HG02571 (cell line): ENCODE results near the gene RHOH.

ENCODE experiments used
- ATAC-seq: cut with Tn5 transposase; IDR thresholded peaks from one replicate; pipeline ENCODE4 v1.9.1; 2021; ENCODE audit warnings: mild to moderate bottlenecking, moderate library complexity; ENCODE audit not compliant: unreplicated experiment

Gene RHOH

DNA sequence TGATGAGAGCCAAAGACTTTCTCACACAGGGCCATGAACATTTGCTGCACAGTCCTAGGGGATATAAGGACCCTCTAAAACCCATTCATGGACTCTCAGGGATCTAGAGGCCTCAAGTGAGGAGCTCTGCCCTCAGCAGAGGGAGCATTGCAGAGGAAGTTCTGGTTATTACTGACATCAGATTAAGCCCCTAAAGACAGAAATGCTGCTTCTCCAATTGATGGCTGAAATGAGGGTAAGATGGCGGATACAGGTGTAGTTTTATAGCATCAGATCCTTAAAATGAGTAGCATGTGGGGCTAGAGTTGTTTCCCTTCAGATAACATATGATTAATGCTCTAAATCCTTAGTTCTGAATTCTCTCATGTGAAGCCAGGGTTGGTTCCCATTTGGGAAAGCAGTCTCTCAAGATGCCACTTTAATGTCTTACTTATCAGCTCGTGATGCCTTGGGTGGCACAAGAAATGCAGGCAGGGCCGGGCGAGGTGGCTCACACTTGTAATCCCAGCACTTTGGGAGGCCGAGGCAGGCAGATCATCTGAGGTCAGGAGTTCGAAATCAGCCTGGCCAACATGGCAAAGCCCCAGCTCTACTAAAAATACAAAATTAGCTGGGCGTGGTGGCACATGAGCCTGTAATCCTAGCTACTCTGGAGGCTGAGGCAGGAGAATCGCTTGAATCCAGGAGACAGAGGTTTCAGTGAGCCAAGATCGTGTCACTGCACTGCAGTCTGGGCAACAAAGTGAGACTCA, 7.9 kb downstream of the RHOH start:
- no peak for ATAC-seq

DNA sequence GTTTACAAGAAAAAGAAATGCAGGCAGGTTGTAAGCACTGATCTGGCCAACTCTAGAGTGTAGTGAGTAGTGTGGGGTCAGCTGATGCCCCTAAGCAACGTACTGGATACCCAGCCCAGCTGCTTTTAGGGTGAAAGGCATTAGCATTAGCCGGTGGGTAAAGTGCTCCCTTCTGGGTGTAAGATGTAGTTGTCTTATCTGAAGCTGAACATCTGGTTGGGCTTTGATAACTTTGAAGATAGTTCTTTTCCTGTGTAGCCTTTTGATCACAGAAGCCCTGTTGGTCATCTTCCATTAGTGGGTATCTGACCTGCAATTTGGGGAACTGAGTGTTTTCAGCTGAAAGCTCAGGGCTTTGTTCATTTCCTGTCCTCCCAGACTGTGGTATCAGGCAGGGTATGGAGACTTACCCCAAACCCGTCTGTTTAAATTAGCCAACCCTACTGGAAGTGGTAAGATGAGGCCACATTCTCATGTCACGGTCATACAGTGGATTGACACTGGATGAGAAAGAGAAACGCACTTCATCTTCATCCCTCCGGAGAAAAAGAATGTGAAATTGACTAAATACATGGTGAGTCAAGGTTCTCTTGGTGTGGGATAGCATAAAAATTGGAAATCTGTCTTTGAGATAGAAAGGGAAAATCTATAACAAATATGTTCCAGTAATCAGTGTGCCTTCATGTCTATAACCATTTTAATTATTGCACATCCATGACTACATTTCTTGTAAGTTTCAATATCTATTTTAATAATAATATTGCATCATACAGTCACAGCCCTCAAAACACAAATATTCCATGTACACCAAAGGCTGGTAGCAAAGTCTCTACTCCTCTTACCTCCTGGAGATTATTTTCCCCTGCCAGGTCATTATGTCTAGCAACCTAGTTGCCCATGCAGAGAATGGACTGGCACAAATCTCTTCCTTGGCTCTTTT, 8.7 kb downstream of the RHOH start:
- peak; percentile 41 for ATAC-seq

DNA sequence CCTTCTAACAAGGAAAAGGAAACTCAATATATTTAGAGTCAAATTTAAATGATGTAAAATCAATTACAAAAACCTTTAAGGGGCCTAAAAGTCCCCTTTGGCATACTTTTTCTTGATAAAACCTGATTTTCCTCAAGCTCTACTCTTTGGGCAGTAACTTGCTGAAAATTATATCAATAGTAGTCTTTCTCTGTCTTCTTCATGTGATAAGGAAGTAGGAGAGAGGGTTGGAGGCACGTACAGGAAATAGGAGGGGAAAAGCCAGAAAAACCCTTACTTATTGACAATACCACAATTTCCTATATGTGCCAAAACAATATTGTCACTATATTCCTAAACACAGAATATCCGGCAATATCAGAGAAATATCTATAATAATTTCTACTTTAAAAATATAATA, 9.6 kb downstream of the RHOH start:
- no peak for ATAC-seq

DNA sequence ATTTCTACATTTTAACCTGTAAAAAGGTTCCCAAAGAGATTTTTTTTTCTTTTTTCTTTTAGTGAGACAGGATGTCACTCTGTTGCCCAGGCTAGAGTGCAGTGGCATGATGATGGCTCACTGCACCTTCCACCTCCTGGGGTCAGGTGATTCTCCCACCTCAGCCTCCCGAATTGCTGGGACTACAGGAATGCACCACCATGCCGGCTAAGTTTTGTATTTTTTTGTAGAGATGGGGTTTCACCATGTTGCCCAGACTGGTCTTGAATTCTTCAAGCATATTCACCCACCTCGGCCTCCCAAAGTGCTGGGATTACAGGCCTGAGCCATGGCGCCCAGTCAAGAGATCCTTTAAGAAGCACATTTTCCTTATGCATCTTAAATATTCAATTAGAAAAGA, 12.6 kb downstream of the RHOH start:
- ATAC-seq: no peak

DNA sequence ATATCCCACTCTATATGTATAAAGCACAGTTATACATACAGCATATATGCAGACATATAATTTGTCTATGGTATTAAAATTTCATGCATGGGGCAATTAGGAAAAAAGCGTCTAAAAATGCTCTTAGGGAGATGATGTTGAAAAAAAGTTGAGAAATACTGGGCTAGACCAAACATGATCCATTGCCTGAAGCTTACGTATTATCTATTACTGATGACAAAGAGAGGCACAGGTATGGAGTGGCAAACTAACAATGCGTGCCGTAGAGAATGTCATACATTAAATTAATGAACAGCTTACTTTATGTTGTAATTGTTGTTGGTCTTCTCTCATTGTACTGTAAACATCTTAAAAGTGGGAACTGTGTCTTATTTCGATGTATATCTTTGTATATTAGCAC, 13.9 kb downstream of the RHOH start:
- no peak for ATAC-seq

DNA sequence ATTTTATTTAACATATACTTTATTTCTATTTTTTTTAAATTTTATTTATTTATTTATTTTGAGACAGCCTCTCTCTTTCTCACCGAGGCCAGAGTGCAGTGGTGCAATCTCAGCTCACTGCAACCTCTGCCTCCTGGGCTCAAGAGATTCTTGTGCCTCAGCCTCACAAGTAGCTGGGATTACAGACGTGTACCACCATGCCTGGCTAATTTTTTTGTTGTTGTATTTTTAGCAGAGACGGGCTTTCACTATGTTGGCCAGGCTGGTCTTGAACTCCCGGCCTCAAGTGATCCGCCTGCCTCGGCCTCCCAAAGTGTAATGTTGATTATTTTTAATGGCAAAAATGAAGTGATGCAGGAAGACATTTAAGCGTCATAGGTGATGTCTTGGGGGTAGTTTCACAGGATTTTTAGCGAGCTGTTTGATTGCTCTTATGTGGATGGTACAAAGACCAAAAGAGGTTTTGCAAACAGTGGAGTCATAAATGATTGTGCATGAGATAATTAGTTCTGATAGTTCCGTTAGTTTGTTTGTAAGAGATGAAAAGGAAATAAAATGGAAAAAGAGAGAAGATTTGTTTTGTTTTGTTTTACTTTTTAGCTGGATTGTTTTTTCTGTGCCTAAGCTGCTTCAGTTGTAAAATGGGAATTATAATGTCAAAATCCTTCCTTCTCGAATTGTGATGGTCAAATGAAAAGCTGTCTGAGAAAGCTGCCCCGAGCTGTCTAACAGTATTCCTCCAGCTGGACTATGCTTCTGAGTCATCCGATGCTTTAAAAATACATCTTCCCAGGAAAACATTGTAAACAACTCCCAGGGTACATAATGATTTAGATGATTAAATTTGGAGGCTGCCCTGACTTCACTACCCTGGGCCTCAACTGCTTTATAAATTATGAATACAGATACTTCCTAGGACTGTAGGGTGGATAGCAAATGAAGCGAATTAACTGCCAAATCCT, 14.7 kb downstream of the RHOH start:
- ATAC-seq: no peak

DNA sequence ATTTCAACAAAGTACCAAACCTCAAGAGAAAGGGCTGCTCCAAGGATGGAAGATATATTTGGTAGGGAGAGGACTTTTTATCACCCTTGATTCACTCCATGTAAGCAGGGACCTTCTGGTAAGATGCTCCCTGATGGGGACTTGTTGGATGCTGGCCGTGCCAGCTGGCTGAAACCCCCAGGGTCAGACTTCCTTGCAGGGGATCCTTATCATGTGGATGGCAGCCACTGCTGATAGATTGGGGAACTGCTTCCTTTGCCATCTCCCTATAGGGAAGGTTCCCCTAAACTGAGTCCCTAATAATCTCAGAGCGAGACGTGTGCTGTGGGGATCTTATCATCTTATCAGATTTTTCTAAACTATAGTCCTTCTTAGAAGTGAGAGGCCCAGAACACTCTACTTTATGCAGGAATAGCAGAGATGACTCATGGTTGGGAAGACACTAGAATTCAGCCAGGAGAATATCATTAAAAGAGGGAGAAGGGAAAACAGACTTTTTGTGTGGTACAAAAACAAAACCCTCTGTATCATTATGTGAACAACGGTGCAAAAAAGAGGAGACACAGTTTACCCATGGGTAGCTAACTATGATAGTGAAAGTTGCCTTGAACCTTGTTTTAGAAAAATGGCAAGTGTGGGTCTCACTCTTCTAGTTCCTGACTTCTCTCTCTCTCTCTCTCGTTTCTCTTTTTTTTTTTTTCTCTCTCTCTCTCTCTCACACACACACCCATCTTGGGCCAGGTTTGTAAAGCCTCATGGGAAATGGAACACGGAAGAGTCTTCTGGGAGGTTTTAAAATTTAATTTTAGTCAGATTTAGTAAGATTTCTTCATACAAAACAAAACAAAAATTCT, 16.1 kb downstream of the RHOH start:
- ATAC-seq: no peak

DNA sequence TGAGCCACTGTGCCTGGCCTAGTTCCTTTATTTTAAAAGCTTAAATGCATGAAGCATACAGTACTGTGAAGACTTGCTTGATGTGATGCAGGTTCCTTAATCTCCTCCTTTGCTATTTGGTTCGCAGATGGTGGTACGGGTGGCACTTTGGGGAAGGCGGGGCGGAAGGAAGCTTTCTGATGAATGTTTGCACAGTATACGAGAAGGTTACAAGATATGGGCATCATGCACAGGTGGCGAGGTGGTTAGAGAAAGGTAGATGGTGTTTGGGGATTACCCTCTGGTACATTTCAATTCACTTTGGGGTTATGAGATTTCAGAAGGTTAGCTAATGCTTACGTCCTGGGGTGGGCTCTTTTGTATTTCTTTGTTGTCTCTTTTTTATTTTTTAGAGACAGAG, 17.2 kb downstream of the RHOH start:
- no peak for ATAC-seq

DNA sequence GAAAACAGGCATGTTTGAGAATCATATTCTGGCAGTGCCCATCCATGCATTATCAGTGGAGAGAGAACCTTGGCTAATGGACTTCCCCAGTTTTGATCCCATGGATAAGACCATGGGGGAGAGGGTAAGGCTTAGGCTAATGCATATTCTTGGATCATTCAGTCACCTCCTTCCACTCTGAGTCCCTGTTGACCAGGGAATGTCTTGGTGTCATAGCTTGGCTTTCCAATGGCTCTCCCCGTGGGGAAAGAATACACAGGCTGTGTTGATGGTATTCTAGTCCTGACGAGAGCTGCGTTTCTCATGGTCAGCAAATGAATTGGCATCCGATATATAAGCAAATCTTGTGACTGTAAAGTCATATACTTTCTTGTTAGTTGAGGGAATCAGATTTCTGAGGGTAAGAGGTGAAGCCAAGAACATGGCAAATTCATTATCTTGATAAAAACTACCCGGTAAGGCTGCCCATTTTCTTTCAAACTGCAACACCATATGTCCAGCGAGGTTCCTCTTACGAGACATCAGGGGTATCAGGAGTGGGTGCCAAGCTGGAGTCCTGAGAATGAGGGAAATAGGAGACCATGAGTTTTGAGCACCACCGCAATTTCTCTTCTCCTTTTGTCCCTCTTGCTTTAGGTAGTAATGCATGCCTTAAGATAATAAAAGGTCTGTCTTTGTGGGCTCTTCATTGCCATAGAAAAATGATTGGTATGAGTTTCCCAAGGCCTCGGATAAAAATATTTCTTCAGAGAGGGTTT, 18.0 kb downstream of the RHOH start:
- no peak for ATAC-seq

DNA sequence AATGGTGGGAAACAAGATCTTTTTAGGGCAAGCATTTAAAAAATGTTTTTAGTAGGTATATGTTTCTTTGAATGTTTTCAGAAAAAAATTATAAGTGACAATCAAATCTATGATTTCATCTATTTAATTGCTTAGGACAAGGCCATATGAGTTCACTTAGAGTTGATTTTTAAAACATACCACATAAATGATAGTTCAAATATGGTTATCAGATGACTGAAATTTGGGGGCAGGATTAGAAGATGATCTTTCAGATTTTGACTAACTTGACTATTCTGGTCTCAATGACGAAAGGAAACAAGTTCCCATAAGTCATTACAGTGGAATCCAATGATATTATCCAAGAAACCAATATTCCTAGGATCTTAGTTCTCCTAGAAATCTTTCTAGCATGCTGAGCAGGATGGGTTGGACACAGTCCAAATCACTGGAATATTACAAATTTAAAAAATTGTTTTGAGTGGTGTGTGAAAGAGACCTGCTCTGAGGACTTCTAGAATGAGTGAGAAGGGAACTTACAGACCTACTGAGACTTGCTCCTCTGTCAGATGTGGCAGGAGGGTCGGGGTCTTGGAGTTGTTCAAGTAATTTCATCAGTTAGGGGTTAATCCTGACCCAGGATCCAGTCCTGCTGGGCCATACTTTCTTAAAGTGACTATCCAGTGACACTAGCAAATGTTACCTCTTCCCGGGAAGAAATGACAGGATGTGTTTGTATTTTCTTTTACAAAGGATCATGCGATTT, 20.0 kb downstream of the RHOH start:
- ATAC-seq: no peak

DNA sequence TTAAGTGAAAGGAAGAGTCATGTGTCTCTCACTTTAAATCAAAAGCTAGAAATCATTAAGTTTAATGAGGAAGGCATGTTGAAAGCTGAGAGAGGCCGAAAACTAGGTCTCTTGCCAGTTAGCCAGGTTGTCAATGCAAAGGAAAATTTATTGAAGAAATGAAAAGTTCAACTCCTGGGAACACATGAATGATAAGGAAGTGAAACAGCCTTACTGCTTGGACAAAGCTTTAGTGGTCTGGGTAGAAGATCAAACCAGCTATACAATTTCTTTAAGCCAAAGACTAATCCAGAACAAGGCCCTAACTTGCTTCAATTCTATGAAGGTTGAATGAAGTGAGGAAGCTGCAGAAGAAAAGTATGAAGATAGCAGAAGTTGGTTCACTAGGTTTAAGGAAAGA, 24.9 kb downstream of the RHOH start:
- ATAC-seq: no peak

DNA sequence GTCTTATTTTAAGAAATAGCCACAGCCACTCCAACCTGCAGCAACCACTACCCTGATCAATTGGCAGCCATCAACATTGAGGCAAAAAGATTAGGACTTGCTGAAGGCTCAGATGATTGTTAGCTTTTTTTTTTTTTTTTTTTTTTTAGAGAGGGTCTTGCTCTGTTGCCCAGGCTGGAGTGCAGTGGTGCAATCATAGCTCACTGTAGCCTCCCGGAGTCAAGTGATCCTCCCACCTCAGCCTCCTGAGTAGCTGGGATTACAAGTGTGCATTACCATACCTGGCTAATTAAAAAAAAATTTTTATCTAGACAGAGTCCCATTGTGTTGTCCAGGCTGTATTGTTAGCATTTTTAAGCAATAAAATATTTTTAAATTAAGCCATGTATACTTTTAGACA, 26.5 kb downstream of the RHOH start:
- no peak for ATAC-seq

DNA sequence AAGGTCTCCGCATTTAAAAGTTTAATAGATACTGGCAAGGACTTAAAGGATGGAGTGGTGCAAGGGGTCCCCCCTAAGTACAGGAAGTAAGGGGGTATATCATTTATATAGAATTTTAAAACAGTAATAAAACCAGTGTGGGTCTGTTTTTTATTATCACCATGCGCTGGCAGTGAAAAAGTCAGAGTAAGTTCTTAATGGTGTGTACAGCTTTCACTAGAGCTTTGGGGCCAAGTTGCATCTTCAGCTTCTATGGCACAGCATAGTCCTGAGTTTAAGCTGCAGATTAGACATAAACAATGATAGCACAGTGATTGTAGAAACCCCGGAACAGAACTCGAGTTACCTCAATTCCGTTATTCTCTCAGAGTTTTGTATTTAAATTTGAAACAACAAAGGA, 27.6 kb downstream of the RHOH start:
- ATAC-seq: no peak

DNA sequence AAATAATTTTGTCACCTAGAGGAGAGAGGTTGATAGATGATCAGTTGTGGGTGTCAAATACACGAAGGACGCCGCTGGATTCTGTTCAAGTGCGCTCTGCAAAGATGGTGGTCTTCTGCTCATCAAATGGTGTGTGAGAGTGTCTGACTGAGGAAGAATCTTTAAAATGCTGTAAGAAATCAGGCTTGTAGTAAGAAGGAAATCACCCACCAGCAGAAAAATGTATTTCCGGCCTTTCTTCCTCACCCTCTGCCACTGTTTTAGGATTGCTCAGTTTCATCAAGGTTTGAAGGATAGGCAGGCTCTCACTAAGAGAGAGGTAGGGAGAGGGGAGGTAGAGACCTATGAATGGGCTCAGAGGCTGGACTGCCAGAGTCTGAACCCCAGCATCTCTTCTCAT, 28.7 kb downstream of the RHOH start:
- ATAC-seq: no peak

DNA sequence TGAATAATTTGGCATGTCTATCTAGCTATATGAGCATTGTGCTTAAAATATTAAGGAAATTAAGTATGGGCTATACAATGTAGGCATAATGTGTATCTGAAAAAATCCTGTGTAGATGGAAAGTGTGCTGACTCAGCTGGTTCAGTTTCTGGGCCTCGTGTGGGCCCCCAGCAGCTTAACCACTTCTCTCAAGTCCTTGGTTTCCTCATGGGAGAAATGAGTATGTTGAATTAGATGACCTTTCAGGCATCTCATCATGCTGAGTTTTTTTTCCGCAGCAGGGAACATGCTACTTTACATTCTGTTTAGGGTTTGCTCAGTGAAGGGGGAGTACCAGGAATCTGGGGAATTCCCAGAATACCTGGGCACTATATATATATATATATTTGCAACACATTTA, 30.5 kb downstream of the RHOH start:
- ATAC-seq: peak; percentile 44

DNA sequence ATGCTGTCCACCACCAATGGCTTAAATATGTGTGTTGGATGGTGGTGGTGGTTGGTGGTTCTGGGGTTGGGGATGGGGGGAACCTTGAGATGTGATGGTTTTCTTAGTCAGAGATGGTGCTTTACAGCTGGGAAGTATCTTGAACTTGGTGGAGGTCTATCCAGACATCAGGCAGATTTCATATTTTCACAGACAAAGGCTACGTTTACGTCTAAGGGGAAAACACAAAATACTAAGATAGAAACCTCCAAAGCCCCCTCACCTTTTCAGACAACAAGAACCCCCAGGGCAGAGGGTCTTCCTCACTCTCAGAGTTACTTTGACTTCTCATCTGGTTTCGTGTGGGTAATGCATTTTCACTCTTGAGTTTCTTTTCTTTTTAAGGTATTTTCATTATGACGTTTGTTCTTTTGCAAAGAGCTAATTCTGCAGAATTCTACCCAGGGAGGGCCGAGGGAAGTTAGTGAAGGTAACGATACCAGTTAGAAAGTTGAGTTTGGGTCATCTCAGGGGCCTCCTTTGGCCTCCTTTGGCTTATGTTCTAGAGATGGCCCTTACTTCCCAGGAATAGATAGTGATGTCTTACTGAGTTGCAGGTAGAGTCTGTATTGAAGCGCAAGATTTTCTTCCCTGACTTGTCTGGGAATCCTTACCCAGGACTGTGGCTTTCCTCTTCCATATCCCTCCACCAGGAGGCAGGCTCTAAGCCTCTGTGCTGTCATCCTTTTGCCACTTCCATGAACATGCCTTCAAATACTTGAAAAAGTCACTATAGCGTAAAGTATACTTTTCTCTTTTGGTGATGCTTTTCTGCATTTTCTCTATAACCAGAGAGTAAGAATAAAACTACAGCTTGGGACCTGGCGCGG, 31.9 kb downstream of the RHOH start:
- peak; percentile 40 for ATAC-seq

DNA sequence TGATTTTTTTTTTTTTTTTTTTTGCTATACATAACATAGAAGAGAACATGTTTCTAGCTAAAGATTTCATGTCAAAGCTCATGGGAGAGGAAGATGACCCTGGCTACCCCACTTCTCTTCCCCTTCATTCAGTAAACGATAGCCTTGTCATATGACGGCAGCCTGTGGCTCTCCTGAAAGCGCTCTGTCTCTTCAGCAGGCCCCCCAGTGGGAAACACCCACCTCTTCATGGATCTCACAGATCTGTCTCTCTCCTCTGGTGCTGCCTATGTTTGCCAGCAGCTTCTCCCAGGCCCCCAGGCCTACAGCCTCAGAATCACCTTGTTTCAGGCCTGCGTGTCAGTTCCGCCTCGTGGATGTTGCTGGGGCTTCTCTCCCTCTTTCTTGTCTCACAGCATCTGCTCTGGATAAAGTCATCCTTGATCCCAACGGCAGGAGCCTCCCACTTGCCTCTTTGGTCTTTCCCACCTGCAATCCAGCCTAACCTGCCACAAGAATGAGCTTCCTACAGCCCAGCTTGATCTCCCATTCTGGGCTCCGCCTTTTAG, 34.6 kb downstream of the RHOH start:
- no peak for ATAC-seq
